ENCODE measurements around the gene MREG.

DNA sequence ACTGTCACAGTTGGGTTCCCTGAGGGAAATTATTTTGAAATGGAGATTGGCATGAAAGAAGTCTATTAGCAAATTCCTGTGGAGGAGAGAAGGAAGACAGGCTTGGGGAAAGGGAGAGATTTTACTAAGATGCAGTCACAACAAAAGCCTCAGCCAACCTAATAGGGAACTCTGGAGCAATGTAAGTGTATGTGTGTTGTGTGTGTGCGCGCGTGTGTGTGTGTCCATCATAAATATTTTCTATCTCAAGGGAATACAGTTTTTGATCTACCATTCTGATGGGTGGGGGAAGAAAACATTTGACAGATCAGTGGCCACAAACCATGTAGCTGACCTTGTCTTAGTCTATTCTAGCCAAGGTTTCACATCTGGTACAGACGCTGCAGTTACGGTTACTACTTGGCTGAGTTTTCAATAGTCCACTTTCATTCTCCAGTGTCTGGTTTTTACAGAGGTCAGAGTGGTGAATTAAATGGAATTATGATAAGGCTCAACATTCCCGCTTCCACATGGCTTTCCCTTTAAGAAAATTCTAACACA lies 72.6 kb downstream of the MREG start:
- TF ChIP-seq, protein P1, sequence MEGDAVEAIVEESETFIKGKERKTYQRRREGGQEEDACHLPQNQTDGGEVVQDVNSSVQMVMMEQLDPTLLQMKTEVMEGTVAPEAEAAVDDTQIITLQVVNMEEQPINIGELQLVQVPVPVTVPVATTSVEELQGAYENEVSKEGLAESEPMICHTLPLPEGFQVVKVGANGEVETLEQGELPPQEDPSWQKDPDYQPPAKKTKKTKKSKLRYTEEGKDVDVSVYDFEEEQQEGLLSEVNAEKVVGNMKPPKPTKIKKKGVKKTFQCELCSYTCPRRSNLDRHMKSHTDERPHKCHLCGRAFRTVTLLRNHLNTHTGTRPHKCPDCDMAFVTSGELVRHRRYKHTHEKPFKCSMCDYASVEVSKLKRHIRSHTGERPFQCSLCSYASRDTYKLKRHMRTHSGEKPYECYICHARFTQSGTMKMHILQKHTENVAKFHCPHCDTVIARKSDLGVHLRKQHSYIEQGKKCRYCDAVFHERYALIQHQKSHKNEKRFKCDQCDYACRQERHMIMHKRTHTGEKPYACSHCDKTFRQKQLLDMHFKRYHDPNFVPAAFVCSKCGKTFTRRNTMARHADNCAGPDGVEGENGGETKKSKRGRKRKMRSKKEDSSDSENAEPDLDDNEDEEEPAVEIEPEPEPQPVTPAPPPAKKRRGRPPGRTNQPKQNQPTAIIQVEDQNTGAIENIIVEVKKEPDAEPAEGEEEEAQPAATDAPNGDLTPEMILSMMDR (IDR thresholded peaks at IDR 0.05): no peak
- TF ChIP-seq POLR2A (IDR thresholded peaks at IDR 0.05): no peak

Measured in lower leg skin (tissue), 3 donors.